KMS-11 (cell line): ENCODE data around the gene ATRX.
"Not testable (repeated sequence)": the region's sequence is repeated elsewhere in the genome, so short reads cannot be mapped to it uniquely, and the experiment has no call there.

Experiments used
- H2AFZ ChIP-seq: fragments of 200-600 bp; sonication (generic); 2 replicates; pipeline ENCODE4 v1.6.1; 2016; ENCODE audit warnings: antibody characterized with exemption, mixed run types, low read depth
- H3K27ac ChIP-seq: fragments of 200-600 bp; sonication (generic); 2 replicates; pipeline ENCODE4 v1.6.1; 2016; ENCODE audit warnings: mild to moderate bottlenecking, mixed run types
- H3K27me3 ChIP-seq: fragments of 200-600 bp; sonication (generic); 2 replicates; pipeline ENCODE4 v1.6.1; 2017; ENCODE audit warnings: mild to moderate bottlenecking, low read depth, mixed run types, moderate library complexity; ENCODE audit not compliant: insufficient read depth
- H3K36me3 ChIP-seq: fragments of 200-600 bp; sonication (generic); 2 replicates; pipeline ENCODE4 v1.6.1; 2017; ENCODE audit warnings: mild to moderate bottlenecking, mixed run types; ENCODE audit not compliant: insufficient read depth
- H3K4me1 ChIP-seq: fragments of 200-600 bp; sonication (generic); 2 replicates; pipeline ENCODE4 v1.6.1; 2016; ENCODE audit warnings: mild to moderate bottlenecking, low read depth, mixed run types; ENCODE audit not compliant: poor library complexity, severe bottlenecking
- H3K4me2 ChIP-seq: fragments of 200-600 bp; sonication (generic); 2 replicates; pipeline ENCODE4 v1.7.0; 2016; ENCODE audit warnings: mild to moderate bottlenecking, mixed run types
- H3K4me3 ChIP-seq: fragments of 200-600 bp; sonication (generic); IDR thresholded peaks from 2 replicates; pipeline ENCODE4 v1.6.1; 2017; ENCODE audit warnings: low read depth, low read length, mixed read lengths; ENCODE audit not compliant: insufficient read depth
- H3K79me2 ChIP-seq: fragments of 200-600 bp; sonication (generic); 2 replicates; pipeline ENCODE4 v1.6.1; 2016; ENCODE audit warnings: low read depth, mixed run types; ENCODE audit not compliant: insufficient read depth
- H3K9ac ChIP-seq: fragments of 200-600 bp; sonication (generic); 2 replicates; pipeline ENCODE4 v1.6.1; 2016; ENCODE audit warnings: mild to moderate bottlenecking, mixed run types
- H4K20me1 ChIP-seq: fragments of 200-600 bp; sonication (generic); 2 replicates; pipeline ENCODE4 v1.6.1; 2016; ENCODE audit warnings: mild to moderate bottlenecking, mixed run types; ENCODE audit not compliant: insufficient read depth
- TF ChIP-seq, protein P1 (sequence below): fragments of 200-600 bp; sonication (generic); conservative IDR thresholded peaks from 2 replicates; pipeline ENCODE4 v1.6.1; 2017; ENCODE audit warnings: low read depth, mild to moderate bottlenecking, antibody characterized with exemption, low read length, moderate library complexity, mixed read lengths

ATRX gene

DNA sequence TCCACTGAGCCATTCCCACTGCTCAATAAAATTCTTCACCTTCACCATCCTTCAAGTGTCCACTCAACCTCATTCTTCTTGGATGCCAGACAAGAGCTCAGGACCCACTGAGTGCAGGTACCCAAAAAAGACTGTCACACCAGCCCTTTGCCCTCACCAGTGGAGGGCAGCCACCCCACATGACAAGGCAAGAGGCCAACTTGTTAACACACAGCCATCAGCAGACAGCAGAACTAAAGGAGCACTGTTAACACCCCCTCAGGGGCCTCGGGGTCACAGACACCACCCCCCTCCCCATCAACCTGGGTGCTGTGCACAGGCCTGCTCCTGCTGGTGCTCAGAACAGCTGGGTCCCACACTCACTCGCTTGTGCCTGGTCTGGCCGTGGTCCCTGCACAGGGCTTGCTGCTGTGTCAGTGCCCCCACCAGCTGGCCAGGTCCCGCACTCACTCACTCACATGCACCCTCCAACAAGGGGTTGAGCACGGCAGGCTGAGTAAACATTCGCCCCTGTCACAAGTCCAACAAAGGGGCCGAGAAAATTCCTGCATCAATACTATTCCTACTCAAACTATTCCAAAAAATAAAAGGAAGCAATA, 54.1 kb downstream of the ATRX start:
- Histone ChIP-seq H3K27ac (no peak overlapping the region), H3K4me3 (no peak overlapping the region)
- TF ChIP-seq, protein P1, sequence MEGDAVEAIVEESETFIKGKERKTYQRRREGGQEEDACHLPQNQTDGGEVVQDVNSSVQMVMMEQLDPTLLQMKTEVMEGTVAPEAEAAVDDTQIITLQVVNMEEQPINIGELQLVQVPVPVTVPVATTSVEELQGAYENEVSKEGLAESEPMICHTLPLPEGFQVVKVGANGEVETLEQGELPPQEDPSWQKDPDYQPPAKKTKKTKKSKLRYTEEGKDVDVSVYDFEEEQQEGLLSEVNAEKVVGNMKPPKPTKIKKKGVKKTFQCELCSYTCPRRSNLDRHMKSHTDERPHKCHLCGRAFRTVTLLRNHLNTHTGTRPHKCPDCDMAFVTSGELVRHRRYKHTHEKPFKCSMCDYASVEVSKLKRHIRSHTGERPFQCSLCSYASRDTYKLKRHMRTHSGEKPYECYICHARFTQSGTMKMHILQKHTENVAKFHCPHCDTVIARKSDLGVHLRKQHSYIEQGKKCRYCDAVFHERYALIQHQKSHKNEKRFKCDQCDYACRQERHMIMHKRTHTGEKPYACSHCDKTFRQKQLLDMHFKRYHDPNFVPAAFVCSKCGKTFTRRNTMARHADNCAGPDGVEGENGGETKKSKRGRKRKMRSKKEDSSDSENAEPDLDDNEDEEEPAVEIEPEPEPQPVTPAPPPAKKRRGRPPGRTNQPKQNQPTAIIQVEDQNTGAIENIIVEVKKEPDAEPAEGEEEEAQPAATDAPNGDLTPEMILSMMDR = no peak

DNA sequence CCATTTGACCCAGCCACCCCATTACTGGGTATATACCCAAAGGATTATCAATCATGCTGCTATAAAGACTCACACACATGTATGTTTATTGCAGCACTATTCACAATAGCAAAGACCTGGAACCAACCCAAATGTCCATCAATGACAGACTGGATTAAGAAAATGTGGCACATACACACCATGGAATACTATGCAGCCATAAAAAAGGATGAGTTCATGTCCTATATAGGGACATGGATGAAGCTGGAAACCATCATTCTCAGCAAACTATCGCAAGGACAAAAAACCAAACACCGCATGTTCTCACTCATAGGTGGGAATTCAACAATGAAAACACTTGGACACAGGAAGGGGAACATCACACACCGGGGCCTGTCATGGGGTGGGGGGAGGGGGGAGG, 59.9 kb downstream of the ATRX start:
- H3K36me3 ChIP-seq, H3K9ac ChIP-seq, H3K4me1 ChIP-seq, H2AFZ ChIP-seq, H3K27me3 ChIP-seq, H3K4me3 ChIP-seq, H3K4me2 ChIP-seq, H3K27ac ChIP-seq, H4K20me1 ChIP-seq: not testable (repeated sequence)
- peaks cover 93% of the 10 kb centered on the region for H3K79me2 ChIP-seq

More for the DNA sequence above, 54.1 kb downstream of the ATRX start:
- H3K4me2 ChIP-seq = no peak overlapping the region
- H3K9ac ChIP-seq = no peak overlapping the region
- no peaks in the 10 kb centered on the region for H3K4me1 ChIP-seq
- H3K79me2 ChIP-seq = peaks cover 75% of the 10 kb centered on the region; the same call in 1 of the 2 replicates
- no peak overlapping the region for H2AFZ ChIP-seq
- no peaks in the 10 kb centered on the region for H4K20me1 ChIP-seq
- H3K36me3 ChIP-seq = no peaks in the 10 kb centered on the region
- no peaks in the 10 kb centered on the region for H3K27me3 ChIP-seq

DNA sequence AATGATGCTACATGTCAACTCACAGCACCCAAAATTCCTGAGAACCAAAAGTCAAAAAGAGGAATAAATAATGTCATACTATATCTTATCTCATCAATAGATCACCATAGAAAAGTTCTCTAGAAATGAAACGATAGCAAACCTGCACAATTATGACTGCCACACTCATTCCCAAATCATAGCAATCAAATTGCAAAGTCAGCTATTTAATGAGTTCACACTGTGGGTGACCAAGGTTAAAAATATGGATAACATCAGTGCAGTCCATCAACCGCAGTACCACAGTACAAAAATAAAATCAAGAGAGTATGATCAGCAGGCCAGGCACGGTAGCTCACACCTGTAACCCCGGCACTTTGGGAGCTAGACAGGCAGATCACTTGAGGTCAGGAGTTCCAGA, 62.3 kb downstream of the ATRX start:
- Histone ChIP-seq H3K36me3 (no peaks in the 10 kb centered on the region), H3K27me3 (no peaks in the 10 kb centered on the region), H3K9ac (no peak overlapping the region), H3K79me2 (peaks cover 93% of the 10 kb centered on the region), H3K4me2 (no peak overlapping the region), H3K27ac (no peak overlapping the region), H3K4me3 (no peak overlapping the region), H3K4me1 (no peaks in the 10 kb centered on the region), H4K20me1 (no peaks in the 10 kb centered on the region), H2AFZ (no peak overlapping the region)
- TF ChIP-seq, protein P1 = no peak

DNA sequence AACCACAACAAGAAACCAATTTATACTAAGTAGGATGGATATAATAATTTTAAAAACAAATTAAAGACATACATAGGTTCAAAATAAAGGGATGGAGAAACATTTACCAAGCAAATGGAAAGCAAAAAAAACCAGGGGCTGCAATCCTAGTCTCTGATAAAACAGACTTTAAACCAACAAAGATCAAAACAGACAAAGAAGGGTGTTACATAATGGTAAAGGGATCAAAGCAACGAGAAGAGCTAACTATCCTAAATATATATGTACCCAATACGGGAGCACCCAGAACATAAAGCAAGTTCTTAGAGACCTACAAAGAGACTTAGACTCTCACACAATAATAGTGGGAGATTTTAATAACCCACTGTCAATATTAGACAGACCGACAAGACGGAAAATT, 66.6 kb downstream of the ATRX start:
- Histone ChIP-seq H3K27me3 (no peaks in the 10 kb centered on the region), H3K4me2 (no peak overlapping the region), H3K9ac (no peak overlapping the region), H3K36me3 (no peaks in the 10 kb centered on the region), H3K27ac (no peak overlapping the region), H3K4me3 (no peak overlapping the region), H3K4me1 (no peaks in the 10 kb centered on the region), H3K79me2 (peaks cover 73% of the 10 kb centered on the region), H2AFZ (no peak overlapping the region), H4K20me1 (no peaks in the 10 kb centered on the region)
- TF ChIP-seq, protein P1 = no peak

DNA sequence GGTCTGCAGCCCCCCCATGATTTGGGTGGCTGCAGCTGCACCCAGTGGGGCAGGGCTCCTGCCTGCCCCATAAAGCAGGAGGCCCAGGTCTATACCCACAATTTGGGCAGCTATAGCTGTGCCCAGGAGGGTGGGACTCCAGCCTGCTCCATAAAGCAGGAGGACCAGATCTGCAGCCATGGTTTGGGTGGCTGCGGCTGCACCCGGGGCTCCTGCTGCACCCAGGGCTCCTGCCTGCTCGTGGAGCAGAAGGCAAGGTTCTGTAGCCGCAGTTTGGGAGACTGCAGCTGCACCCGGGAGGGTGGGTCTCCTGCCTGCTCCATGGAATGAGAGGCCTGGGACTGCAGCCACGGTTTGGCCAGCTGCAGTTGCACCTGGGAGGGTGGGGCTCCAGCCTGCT, 81.1 kb downstream of the ATRX start:
- Histone ChIP-seq H3K36me3 (no peaks in the 10 kb centered on the region), H3K9ac (no peak overlapping the region), H3K27ac (no peak overlapping the region), H3K4me1 (peaks cover 18% of the 10 kb centered on the region), H2AFZ (no peak overlapping the region), H3K79me2 (peaks cover 10% of the 10 kb centered on the region; the same call in 1 of the 2 replicates), H3K4me2 (no peak overlapping the region), H3K27me3 (no peaks in the 10 kb centered on the region), H4K20me1 (no peaks in the 10 kb centered on the region), H3K4me3 (no peak overlapping the region)
- TF ChIP-seq, protein P1 = no peak
